Activated CD4-positive, alpha-beta T cell treated with anti-CD3 and anti-CD28 coated beads for 36 hours (primary cell): ENCODE data around the gene RAPGEF3. TPM values are rescaled to one million over a fixed set of nuclear protein-coding genes. Genes with fewer than 3 reads are reported as not detected.
A peak's percentile ranks its signal among the peaks of the same experiment; 100 is the strongest.

Experiments
- ATAC-seq: fragments of 200-7000 bp; cut with Tn5 transposase; one replicate; pipeline ENCODE4 v1.10.0; 2021; ENCODE audit warnings: mild to moderate bottlenecking, moderate library complexity
- CTCF ChIA-PET: fragments of 350-600 bp; sonication (Branson Sonifier 250); formaldehyde crosslinking; loops from one replicate; lab custom pipeline; 2021; ENCODE audit warnings: antibody characterized with exemption; lab: Charles Lee
- POLR2A ChIA-PET: fragments of 350-600 bp; sonication (Branson Sonifier 250); formaldehyde crosslinking; loops from one replicate; lab custom pipeline; 2021; ENCODE audit warnings: antibody characterized with exemption, inconsistent platforms; lab: Charles Lee
- DNase-seq: peaks from one replicate; pipeline ENCODE4 v3.0.0-alpha.2; 2020
- H3K27ac Mint-ChIP-seq: one replicate; pipeline ENCODE4 v1.8.0; 2021; ENCODE audit warnings: mixed read lengths
- H3K27me3 Mint-ChIP-seq: one replicate; pipeline ENCODE4 v1.8.0; 2021; ENCODE audit warnings: mixed read lengths
- H3K36me3 Mint-ChIP-seq: one replicate; pipeline ENCODE4 v1.8.0; 2021; ENCODE audit warnings: low read depth, mixed read lengths
- H3K4me1 Mint-ChIP-seq: one replicate; pipeline ENCODE4 v1.8.0; 2021; ENCODE audit warnings: mixed read lengths
- H3K4me3 Mint-ChIP-seq: one replicate; pipeline ENCODE4 v1.8.0; 2021; ENCODE audit warnings: mild to moderate bottlenecking, moderate library complexity, mixed read lengths
- H3K9me3 Mint-ChIP-seq: one replicate; pipeline ENCODE4 v1.8.0; 2021; ENCODE audit warnings: low read depth, mixed read lengths
- intact Hi-C, 2 experiments: fragments of 100-400 bp; cut with DNase I in 1 of 2; cut with micrococcal nuclease in 1 of 2; formaldehyde crosslinking; loops; one replicate each; pipeline versions ENCODE4 v1.14.2 to v1.15.1; 2022 to 2024; cut with DNase I, micrococcal nuclease
- total RNA-seq, 2 experiments: library from RNA; stranded (reverse); gene quantifications; one replicate each; pipeline ENCODE4 v1.2.3, GENCODE V29; 2021

RAPGEF3 gene
- total RNA-seq, 2 experiments from 2014 or later, result 0.43 to 0.83 TPM

GRCh38 chr12:47748899-47749298 is 9.8 kb downstream of the RAPGEF3 start:
- no peak for ATAC-seq
- POLR2A ChIA-PET, result no interaction called here
- no peak for DNase-seq
- H3K4me3 Mint-ChIP-seq, result no peak overlapping the region
- H3K36me3 Mint-ChIP-seq, result no peaks in the 10 kb centered on the region
- no peaks in the 10 kb centered on the region for H3K27me3 Mint-ChIP-seq
- H3K9me3 Mint-ChIP-seq, result no peaks in the 10 kb centered on the region
- CTCF ChIA-PET, result interaction anchor here (2.0 to 13.4 kb wide), 2 partner anchors 25 to 92 kb away, joined by 5 to 449 read pairs; partner anchors contain the start of gene SLC48A1
- H3K4me1 Mint-ChIP-seq, result no peaks in the 10 kb centered on the region
- no peak overlapping the region for H3K27ac Mint-ChIP-seq
- intact Hi-C loops, result no loop called here

GRCh38 chr12:47748507-47748828 is 10.2 kb downstream of the RAPGEF3 start:
- intact Hi-C loops, result no loop called here
- ChIA-PET POLR2A (no interaction called here), CTCF (interaction anchor here (2.0 to 13.4 kb wide), 2 partner anchors 25 to 92 kb away, joined by 5 to 449 read pairs; partner anchors contain the start of gene SLC48A1)
- Mint-ChIP-seq H3K27me3 (peaks cover 2% of the 10 kb centered on the region), H3K4me1 (no peaks in the 10 kb centered on the region), H3K9me3 (no peaks in the 10 kb centered on the region), H3K27ac (no peak overlapping the region), H3K4me3 (no peak overlapping the region), H3K36me3 (no peaks in the 10 kb centered on the region)
- ATAC-seq (no peak), DNase-seq (no peak)

GRCh38 chr12:47747596-47748506 is 10.8 kb downstream of the RAPGEF3 start:
- Mint-ChIP-seq H3K4me1 (no peaks in the 10 kb centered on the region), H3K4me3 (no peak overlapping the region), H3K36me3 (no peaks in the 10 kb centered on the region), H3K27ac (no peak overlapping the region), H3K27me3 (peaks cover 2% of the 10 kb centered on the region), H3K9me3 (no peaks in the 10 kb centered on the region)
- intact Hi-C loops, result no loop called here
- DNase-seq (no peak), ATAC-seq (no peak)
- CTCF ChIA-PET, result interaction anchor here (0.9 to 13.4 kb wide), 3 partner anchors 9 to 93 kb away, joined by 3 to 449 read pairs (median 5); partner anchors contain the start of gene SLC48A1
- POLR2A ChIA-PET, result no interaction called here

GRCh38 chr12:47747126-47747525 is 11.6 kb downstream of the RAPGEF3 start:
- Mint-ChIP-seq H3K36me3 (no peaks in the 10 kb centered on the region), H3K4me1 (peaks cover 4% of the 10 kb centered on the region), H3K4me3 (no peak overlapping the region), H3K9me3 (no peaks in the 10 kb centered on the region), H3K27ac (no peak overlapping the region), H3K27me3 (peaks cover 2% of the 10 kb centered on the region)
- no peak for ATAC-seq
- DNase-seq, result no peak
- intact Hi-C loops, result no loop called here
- ChIA-PET CTCF (interaction anchor here (0.6 to 13.4 kb wide), 4 partner anchors 26 to 94 kb away, joined by 3 to 449 read pairs (median 4); partner anchors contain the start of gene SLC48A1), POLR2A (no interaction called here)

- H3K36me3 Mint-ChIP-seq, result no peaks in the 10 kb centered on the region
- peaks cover 2% of the 10 kb centered on the region for H3K27me3 Mint-ChIP-seq
- no peaks in the 10 kb centered on the region for H3K9me3 Mint-ChIP-seq
- no peak overlapping the region for H3K4me3 Mint-ChIP-seq
- no peak overlapping the region for H3K27ac Mint-ChIP-seq
- POLR2A ChIA-PET, result no interaction called here
- intact Hi-C loops, result no loop called here
- CTCF ChIA-PET, result interaction anchor here (0.6 to 13.4 kb wide), 3 partner anchors 27 to 62 kb away, joined by 3 to 449 read pairs (median 3); partner anchors contain the start of gene SLC48A1
- ATAC-seq, result no peak
- H3K4me1 Mint-ChIP-seq, result peaks cover 8% of the 10 kb centered on the region
- DNase-seq, result no peak
Measured at GRCh38 chr12:47746523-47746922, 12.2 kb downstream of the RAPGEF3 start.

- Mint-ChIP-seq H3K4me3 (no peak overlapping the region), H3K9me3 (no peaks in the 10 kb centered on the region), H3K27ac (no peak overlapping the region), H3K36me3 (no peaks in the 10 kb centered on the region), H3K27me3 (peaks cover 2% of the 10 kb centered on the region), H3K4me1 (peaks cover 13% of the 10 kb centered on the region)
- intact Hi-C loops, result no loop called here
- ChIA-PET CTCF (interaction anchor here (13.4 kb wide), 1 partner anchor 28 kb away, joined by 449 read pairs; the partner anchor contains the start of gene SLC48A1), POLR2A (no interaction called here)
- DNase-seq (no peak), ATAC-seq (no peak)
Measured at GRCh38 chr12:47746073-47746472, 12.6 kb downstream of the RAPGEF3 start.

- Mint-ChIP-seq H3K9me3 (no peaks in the 10 kb centered on the region), H3K27me3 (peaks cover 2% of the 10 kb centered on the region), H3K27ac (peak overlapping the region; percentile 20), H3K4me1 (peaks cover 13% of the 10 kb centered on the region), H3K36me3 (no peaks in the 10 kb centered on the region), H3K4me3 (no peak overlapping the region)
- intact Hi-C loops, result no loop called here
- POLR2A ChIA-PET, result no interaction called here
- DNase-seq (no peak), ATAC-seq (no peak)
- CTCF ChIA-PET, result interaction anchor here (5.6 to 13.4 kb wide), 3 partner anchors 13 to 93 kb away, joined by 198 to 449 read pairs (median 218); partner anchors contain the start of genes RAPGEF3 and SLC48A1
Measured at GRCh38 chr12:47745485-47746041, 13.1 kb downstream of the RAPGEF3 start.

GRCh38 chr12:47744778-47745436 is 13.8 kb downstream of the RAPGEF3 start:
- ChIA-PET CTCF (interaction anchor here (0.7 to 13.4 kb wide), 10 partner anchors 13 to 420 kb away, joined by 3 to 449 read pairs (median 6); partner anchors contain the start of genes RAPGEF3 and SLC48A1), POLR2A (interaction anchor here (1.1 kb wide), 1 partner anchor 22 kb away, joined by 3 read pairs; no protein-coding TSS in a partner anchor)
- H3K36me3 Mint-ChIP-seq, result no peaks in the 10 kb centered on the region
- intact Hi-C loops, result no loop called here
- no peak for DNase-seq
- H3K27ac Mint-ChIP-seq, result no peak overlapping the region
- no peaks in the 10 kb centered on the region for H3K9me3 Mint-ChIP-seq
- peaks cover 2% of the 10 kb centered on the region for H3K27me3 Mint-ChIP-seq
- ATAC-seq, result no peak
- H3K4me1 Mint-ChIP-seq, result peaks cover 13% of the 10 kb centered on the region
- no peak overlapping the region for H3K4me3 Mint-ChIP-seq

- Mint-ChIP-seq H3K36me3 (no peaks in the 10 kb centered on the region), H3K9me3 (no peaks in the 10 kb centered on the region), H3K4me3 (no peak overlapping the region), H3K4me1 (peaks cover 17% of the 10 kb centered on the region), H3K27ac (no peak overlapping the region), H3K27me3 (peaks cover 2% of the 10 kb centered on the region)
- CTCF ChIA-PET, result interaction anchor here (0.6 to 13.4 kb wide), 18 partner anchors 12 to 933 kb away, joined by 3 to 449 read pairs (median 4); partner anchors contain the start of genes RAPGEF3 and SLC48A1
- intact Hi-C loops, result no loop called here
- POLR2A ChIA-PET, result interaction anchor here (1.1 kb wide), 1 partner anchor 23 kb away, joined by 3 read pairs; no protein-coding TSS in a partner anchor
- ATAC-seq, result peak; percentile 33
- peak; percentile 67 for DNase-seq
Measured at GRCh38 chr12:47744005-47744651, 14.6 kb downstream of the RAPGEF3 start.

- H3K4me3 Mint-ChIP-seq, result no peak overlapping the region
- ChIA-PET POLR2A (interaction anchor here (1.1 kb wide), 1 partner anchor 24 kb away, joined by 3 read pairs; no protein-coding TSS in a partner anchor), CTCF (interaction anchor here (0.6 to 13.4 kb wide), 33 partner anchors 12 to 934 kb away, joined by 3 to 449 read pairs (median 5); partner anchors contain the start of genes ENDOU, RAPGEF3, SLC48A1 and TMEM106C)
- no peaks in the 10 kb centered on the region for H3K9me3 Mint-ChIP-seq
- peaks cover 17% of the 10 kb centered on the region for H3K4me1 Mint-ChIP-seq
- DNase-seq, result no peak
- ATAC-seq, result no peak
- intact Hi-C loops, result loop anchor here (2.0 kb wide), 2 partner anchors 15 to 29 kb away; partner anchors contain the start of gene RAPGEF3 (in 1 of the 2)
- peaks cover 2% of the 10 kb centered on the region for H3K27me3 Mint-ChIP-seq
- no peaks in the 10 kb centered on the region for H3K36me3 Mint-ChIP-seq
- no peak overlapping the region for H3K27ac Mint-ChIP-seq
Measured at GRCh38 chr12:47743311-47743860, 15.3 kb downstream of the RAPGEF3 start.
